Calu3 (cell line): ENCODE data around the gene STEAP1B. TPM values are rescaled to one million over a fixed set of nuclear protein-coding genes. Genes with fewer than 3 reads are reported as not detected.

Source experiments
- BruUV-seq: library from RNA; stranded (reverse); fragments of 400-500 nt; replicated peaks from 2 replicates; lab custom pipeline; 2021; lab: Mats Ljungman, UMichigan
- CTCF ChIA-PET: fragments of 300-600 bp; sonication (Branson Sonifier 250); formaldehyde crosslinking; loops from one replicate; lab custom pipeline; 2022; ENCODE audit warnings: antibody characterized with exemption; lab: Charles Lee
- DNase-seq: peaks from one replicate; pipeline ENCODE4 v3.0.0; 2022
- H3K27ac Mint-ChIP-seq: one replicate; pipeline ENCODE4 v1.8.0; 2022; ENCODE audit warnings: mixed read lengths; ENCODE audit not compliant: unreplicated experiment
- H3K27me3 Mint-ChIP-seq: one replicate; pipeline ENCODE4 v1.8.0; 2022; ENCODE audit warnings: mixed read lengths; ENCODE audit not compliant: unreplicated experiment
- H3K36me3 Mint-ChIP-seq: one replicate; pipeline ENCODE4 v1.8.0; 2022; ENCODE audit warnings: mild to moderate bottlenecking, moderate library complexity, mixed read lengths; ENCODE audit not compliant: insufficient read depth, unreplicated experiment
- H3K4me1 Mint-ChIP-seq: one replicate; pipeline ENCODE4 v1.8.0; 2022; ENCODE audit warnings: mild to moderate bottlenecking, low read depth, mixed read lengths; ENCODE audit not compliant: unreplicated experiment
- H3K4me3 Mint-ChIP-seq: one replicate; pipeline ENCODE4 v1.8.0; 2022; ENCODE audit warnings: mild to moderate bottlenecking, low read depth, moderate library complexity, mixed read lengths; ENCODE audit not compliant: unreplicated experiment
- H3K9me3 Mint-ChIP-seq: one replicate; pipeline ENCODE4 v1.8.0; 2022; ENCODE audit warnings: low read depth, mixed read lengths; ENCODE audit not compliant: unreplicated experiment
- intact Hi-C: fragments of 100-400 bp; cut with micrococcal nuclease; formaldehyde crosslinking; loops from one replicate; pipeline ENCODE4 v1.10.0; 2022; ENCODE audit not compliant: unreplicated experiment
- total RNA-seq: library from RNA; stranded (reverse); gene quantifications from 2 replicates; pipeline ENCODE4 v1.2.3, GENCODE V29; 2022
- TF ChIP-seq, protein P1 (sequence below): fragments of 200-600 bp; IDR thresholded peaks from one replicate; pipeline ENCODE4 v1.8.0; 2022; ENCODE audit warnings: antibody characterized with exemption; ENCODE audit not compliant: unreplicated experiment

Gene STEAP1B
- total RNA-seq, 1 experiment from 2014 or later = 2.6 TPM

DNA sequence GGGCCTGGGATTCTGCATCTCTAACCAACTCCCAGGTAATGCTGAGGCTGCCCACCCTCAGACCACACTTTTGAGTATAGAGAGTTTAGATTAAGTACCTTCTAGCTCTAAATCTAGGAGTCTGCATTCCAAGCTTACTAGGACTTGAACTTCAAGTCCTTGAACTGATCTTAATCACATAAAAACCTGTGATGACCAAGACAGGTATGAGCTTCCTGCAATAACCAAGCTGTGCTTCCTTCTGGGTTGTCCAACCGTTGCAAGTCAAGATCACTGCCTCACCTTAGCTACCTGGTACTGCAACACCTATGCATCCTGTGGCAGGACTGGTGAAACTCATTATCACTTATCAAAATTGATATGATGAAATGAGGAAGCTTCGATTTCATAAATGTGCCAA, 110.1 kb downstream of the STEAP1B start:
- no TSS peak for BruUV-seq
- no peak overlapping the region for H3K27ac Mint-ChIP-seq
- no peak for DNase-seq
- H3K4me1 Mint-ChIP-seq = peaks cover 16% of the 10 kb centered on the region
- intact Hi-C loops = no loop called here
- H3K27me3 Mint-ChIP-seq = no peaks in the 10 kb centered on the region
- H3K4me3 Mint-ChIP-seq = no peak overlapping the region
- no peaks in the 10 kb centered on the region for H3K9me3 Mint-ChIP-seq
- CTCF ChIA-PET = interaction anchor here (0.9 to 1.9 kb wide), 3 partner anchors 12 to 87 kb away, joined by 3 to 5 read pairs (median 3); no protein-coding TSS in a partner anchor
- no peaks in the 10 kb centered on the region for H3K36me3 Mint-ChIP-seq
- TF ChIP-seq, protein P1, sequence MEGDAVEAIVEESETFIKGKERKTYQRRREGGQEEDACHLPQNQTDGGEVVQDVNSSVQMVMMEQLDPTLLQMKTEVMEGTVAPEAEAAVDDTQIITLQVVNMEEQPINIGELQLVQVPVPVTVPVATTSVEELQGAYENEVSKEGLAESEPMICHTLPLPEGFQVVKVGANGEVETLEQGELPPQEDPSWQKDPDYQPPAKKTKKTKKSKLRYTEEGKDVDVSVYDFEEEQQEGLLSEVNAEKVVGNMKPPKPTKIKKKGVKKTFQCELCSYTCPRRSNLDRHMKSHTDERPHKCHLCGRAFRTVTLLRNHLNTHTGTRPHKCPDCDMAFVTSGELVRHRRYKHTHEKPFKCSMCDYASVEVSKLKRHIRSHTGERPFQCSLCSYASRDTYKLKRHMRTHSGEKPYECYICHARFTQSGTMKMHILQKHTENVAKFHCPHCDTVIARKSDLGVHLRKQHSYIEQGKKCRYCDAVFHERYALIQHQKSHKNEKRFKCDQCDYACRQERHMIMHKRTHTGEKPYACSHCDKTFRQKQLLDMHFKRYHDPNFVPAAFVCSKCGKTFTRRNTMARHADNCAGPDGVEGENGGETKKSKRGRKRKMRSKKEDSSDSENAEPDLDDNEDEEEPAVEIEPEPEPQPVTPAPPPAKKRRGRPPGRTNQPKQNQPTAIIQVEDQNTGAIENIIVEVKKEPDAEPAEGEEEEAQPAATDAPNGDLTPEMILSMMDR = no peak

DNA sequence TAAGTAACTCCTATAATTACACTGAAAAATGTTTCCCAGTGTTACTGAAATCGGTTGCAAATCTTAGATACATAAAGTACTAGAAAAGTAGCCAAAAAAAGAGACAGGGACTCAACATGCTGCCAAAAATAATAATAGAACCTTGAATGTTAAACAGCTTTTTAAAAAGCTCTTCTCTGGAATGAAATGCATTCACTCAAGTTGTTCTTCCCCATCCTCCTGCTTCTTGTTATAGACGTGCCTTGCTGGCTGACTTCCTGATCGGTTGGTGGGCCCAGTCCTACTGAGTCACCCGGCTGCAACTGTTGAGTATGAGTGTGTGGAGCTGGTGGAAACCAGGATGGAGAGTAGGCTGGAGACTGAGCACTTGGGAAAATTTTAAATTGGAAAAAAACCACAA, 112.4 kb downstream of the STEAP1B start:
- Mint-ChIP-seq H3K4me1 (no peaks in the 10 kb centered on the region), H3K36me3 (no peaks in the 10 kb centered on the region), H3K9me3 (no peaks in the 10 kb centered on the region), H3K4me3 (no peak overlapping the region), H3K27ac (no peak overlapping the region), H3K27me3 (no peaks in the 10 kb centered on the region)
- BruUV-seq = no TSS peak
- CTCF ChIA-PET = no interaction called here
- intact Hi-C loops = no loop called here
- TF ChIP-seq, protein P1 = no peak
- DNase-seq = no peak

DNA sequence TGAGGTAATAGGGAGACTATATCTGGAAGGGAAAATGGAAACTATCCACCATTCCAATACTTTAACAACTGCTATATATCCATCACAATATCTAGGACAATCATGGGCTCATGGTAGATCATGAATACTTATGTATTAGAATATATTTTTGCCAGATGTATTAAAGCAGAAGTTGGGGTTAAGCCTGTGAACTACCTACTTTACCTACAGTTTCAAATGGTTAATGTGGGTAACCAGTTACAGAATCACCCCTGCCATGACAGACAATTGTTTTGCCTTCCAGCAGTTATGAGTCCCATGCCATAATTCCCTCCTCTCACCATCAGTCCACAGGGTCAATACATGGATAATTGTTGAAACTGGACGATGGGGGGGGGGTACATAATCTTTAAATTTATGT, 113.1 kb downstream of the STEAP1B start:
- intact Hi-C loops = no loop called here
- no peak for DNase-seq
- CTCF ChIA-PET = no interaction called here
- Mint-ChIP-seq H3K27me3 (no peaks in the 10 kb centered on the region), H3K4me1 (no peaks in the 10 kb centered on the region), H3K9me3 (no peaks in the 10 kb centered on the region), H3K36me3 (no peaks in the 10 kb centered on the region), H3K4me3 (no peak overlapping the region), H3K27ac (no peak overlapping the region)
- TF ChIP-seq, protein P1 = no peak
- BruUV-seq = no TSS peak

DNA sequence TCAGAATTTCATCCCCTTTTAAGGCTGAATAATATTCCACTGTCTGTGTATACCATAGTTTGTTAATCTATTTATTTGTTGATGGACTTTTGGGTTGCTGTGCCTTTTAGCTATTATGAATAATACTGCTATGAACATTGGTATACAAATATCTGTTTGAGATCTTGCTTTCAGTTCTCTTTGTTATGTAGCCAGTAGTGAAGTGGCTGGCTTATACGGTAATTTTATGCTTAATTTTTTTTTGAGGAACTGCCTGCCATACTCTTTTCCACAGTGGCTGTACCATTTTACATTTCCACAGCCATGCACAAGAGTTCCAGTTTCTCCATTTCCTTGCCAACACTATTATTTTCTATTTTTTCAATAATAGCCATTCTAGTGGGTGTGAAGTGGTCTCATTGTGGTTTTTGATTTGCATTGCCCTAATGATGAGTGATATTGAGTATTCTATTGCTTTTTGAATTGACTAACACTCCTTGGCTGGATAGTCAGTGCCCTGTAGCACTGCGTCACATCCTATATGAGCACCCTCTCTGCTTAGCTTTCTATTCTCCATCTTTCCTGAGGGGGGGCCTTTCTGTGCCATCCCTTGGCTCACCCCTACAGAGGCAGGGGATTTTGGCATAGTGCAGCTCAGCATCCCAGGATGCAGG, 113.7 kb downstream of the STEAP1B start:
- Mint-ChIP-seq H3K9me3 (no peaks in the 10 kb centered on the region), H3K27ac (no peak overlapping the region), H3K36me3 (no peaks in the 10 kb centered on the region), H3K27me3 (no peaks in the 10 kb centered on the region), H3K4me1 (no peaks in the 10 kb centered on the region), H3K4me3 (no peak overlapping the region)
- no peak for DNase-seq
- intact Hi-C loops = no loop called here
- CTCF ChIA-PET = no interaction called here
- no TSS peak for BruUV-seq
- TF ChIP-seq, protein P1 = no peak
